IMR-90 (cell line): ENCODE data around the gene NT5M.

Source experiments
- BHLHE40 ChIP-seq: fragments of 150-350 bp; IDR thresholded peaks from 2 replicates; pipeline ENCODE4 v1.6.1; 2016; ENCODE audit warnings: mild to moderate bottlenecking, low read depth, low read length
- CHD1 ChIP-seq: IDR thresholded peaks from 2 replicates; pipeline ENCODE4 v1.6.1; 2012; ENCODE audit warnings: low read depth, low read length, improper control_type of control experiment
- CTCF ChIP-seq: conservative IDR thresholded peaks from 2 replicates; pipeline ENCODE4 v1.5.1; 2012; ENCODE audit warnings: mild to moderate bottlenecking, low read depth, low read length, improper control_type of control experiment
- MAFK ChIP-seq: IDR thresholded peaks from 2 replicates; pipeline ENCODE4 v1.6.1; 2012; ENCODE audit warnings: low read depth, low read length, improper control_type of control experiment
- MAZ ChIP-seq: IDR thresholded peaks from 2 replicates; pipeline ENCODE4 v1.6.1; 2012; ENCODE audit warnings: low read depth, mild to moderate bottlenecking, low read length, improper control_type of control experiment, moderate library complexity, borderline replicate concordance
- POLR2A ChIP-seq: IDR thresholded peaks from 2 replicates; pipeline ENCODE4 v1.6.1; 2012; ENCODE audit warnings: mild to moderate bottlenecking, low read depth, low read length
- RFX5 ChIP-seq: IDR thresholded peaks from 2 replicates; pipeline ENCODE4 v1.8.0; 2012; ENCODE audit warnings: low read depth, mild to moderate bottlenecking, low read length, moderate library complexity
- USF2 ChIP-seq: fragments of 150-350 bp; IDR thresholded peaks from 2 replicates; pipeline ENCODE4 v1.6.1; 2017; ENCODE audit warnings: mild to moderate bottlenecking, antibody characterized with exemption, low read length, low read depth

DNA sequence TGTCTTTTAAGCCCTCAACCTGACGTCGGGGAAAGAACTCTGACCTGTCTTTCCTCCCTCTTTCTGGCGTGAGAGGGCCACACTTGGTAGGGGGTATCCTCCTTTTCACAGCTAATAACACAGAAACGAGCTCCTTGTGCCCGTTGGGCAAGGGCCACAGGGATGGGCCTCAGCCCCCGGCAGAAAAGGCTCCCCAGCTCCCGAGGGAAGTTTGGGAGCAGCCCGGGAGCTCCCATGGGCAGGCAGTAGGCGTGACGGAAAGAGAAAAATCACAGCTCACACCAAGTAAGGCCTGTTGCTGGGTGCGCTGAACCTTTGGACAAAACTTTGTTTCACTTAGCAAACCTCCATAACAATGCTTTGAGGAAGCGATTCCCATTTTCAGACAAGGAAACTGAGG lies 90.8 kb downstream of the NT5M start:
- no peak for TF ChIP-seq CTCF
- TF ChIP-seq BHLHE40: no peak
- no peak for TF ChIP-seq POLR2A
- no peak for TF ChIP-seq CHD1
- TF ChIP-seq RFX5: no peak
- no peak for TF ChIP-seq MAFK
- TF ChIP-seq MAZ: no peak
- no peak for TF ChIP-seq USF2
